Prostate gland (tissue), 2 donors: ENCODE data around the gene KDM1A.

ENCODE experiments used
- POLR2A ChIP-seq: fragments of 450-650 bp; IDR thresholded peaks from one replicate; pipeline ENCODE4 v1.6.1; 2016; ENCODE audit warnings: antibody characterized with exemption, mild to moderate bottlenecking
- TF ChIP-seq, protein P1 (sequence below), 4 experiments: fragments of 200-600 bp in 2 of 4; fragments of 450-650 bp in 2 of 4; sonication (generic) in 2 of 4; IDR thresholded peaks; 1 replicate in 3 of 4; 2 replicates in 1 of 4; pipeline ENCODE4 v1.5.1; 2016 to 2019; ENCODE audit warnings: antibody characterized with exemption in 4 of 4, mild to moderate bottlenecking in 2 of 4, moderate library complexity in 2 of 4

DNA sequence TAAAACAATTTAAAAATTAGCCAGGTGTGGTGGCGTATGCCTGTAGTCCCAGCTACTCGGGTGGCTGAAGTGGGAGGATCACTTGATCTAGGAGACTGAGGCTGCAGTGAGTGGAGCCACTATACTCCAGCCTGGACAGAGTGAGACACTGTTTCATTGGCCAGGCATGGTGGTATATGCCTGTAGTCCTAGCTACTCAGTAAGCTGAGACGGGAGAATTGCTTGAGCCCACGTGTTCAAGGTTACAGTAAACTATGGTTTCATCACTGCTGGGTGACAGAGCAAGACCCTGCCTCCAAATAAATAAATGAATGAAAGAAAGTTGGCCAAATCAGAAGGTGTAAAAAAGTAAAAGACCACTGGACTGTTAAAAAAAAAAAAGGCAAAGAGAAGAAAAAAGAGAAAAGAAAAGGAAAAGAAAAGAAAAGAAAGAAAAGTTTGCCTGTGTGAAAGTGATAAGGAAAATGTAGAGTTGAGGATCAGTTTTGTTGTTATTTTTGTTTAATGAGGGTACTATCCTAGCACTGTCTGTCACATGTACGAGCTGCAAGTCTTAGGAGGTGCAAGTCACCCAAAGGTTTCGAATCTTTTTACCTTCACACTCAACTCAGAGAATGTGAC, 97.1 kb downstream of the KDM1A start:
- TF ChIP-seq, protein P1, sequence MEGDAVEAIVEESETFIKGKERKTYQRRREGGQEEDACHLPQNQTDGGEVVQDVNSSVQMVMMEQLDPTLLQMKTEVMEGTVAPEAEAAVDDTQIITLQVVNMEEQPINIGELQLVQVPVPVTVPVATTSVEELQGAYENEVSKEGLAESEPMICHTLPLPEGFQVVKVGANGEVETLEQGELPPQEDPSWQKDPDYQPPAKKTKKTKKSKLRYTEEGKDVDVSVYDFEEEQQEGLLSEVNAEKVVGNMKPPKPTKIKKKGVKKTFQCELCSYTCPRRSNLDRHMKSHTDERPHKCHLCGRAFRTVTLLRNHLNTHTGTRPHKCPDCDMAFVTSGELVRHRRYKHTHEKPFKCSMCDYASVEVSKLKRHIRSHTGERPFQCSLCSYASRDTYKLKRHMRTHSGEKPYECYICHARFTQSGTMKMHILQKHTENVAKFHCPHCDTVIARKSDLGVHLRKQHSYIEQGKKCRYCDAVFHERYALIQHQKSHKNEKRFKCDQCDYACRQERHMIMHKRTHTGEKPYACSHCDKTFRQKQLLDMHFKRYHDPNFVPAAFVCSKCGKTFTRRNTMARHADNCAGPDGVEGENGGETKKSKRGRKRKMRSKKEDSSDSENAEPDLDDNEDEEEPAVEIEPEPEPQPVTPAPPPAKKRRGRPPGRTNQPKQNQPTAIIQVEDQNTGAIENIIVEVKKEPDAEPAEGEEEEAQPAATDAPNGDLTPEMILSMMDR (IDR thresholded peaks at IDR 0.05) = no peak
- TF ChIP-seq POLR2A = no peak
